ENCODE results near the gene CCL19. TPM values are rescaled to one million over a fixed set of nuclear protein-coding genes. Genes with fewer than 3 reads are reported as not detected.

The CCL19 gene
- total RNA-seq, 1 donor from 2014 or later: 1.1 TPM

DNA sequence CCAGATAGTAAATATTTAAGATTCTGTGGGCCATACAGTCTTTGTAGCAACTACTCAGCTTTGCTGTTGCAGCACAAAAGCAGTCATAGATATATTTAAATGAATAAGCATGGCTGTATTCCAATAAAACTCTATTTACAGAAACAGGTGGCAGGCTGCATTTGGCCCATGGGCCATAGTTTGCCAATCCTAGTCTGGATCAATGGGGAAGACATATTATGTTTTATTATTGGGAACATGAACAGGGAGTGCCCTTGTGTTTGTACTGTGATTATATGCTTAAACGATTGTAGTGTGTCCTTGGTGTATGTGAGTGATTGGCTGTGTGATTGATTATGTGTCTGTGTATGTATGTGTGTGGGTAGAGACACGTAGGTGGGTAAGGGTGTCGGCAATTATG is 16.6 kb downstream of the CCL19 start:
- intact Hi-C loops (cut with DNase I): no loop called here
- H3K9me3 ChIP-seq: no peaks in the 10 kb centered on the region
- no peaks in the 10 kb centered on the region for H3K4me1 ChIP-seq
- DNase-seq (no peak), ATAC-seq (no peak)
- H3K4me3 ChIP-seq: no peak overlapping the region
- TF ChIP-seq CTCF (IDR thresholded peaks at IDR 0.05): no peak
- H3K27me3 ChIP-seq: no peaks in the 10 kb centered on the region
- no peaks in the 10 kb centered on the region for H3K36me3 ChIP-seq
- H3K27ac ChIP-seq: no peak overlapping the region

- Histone ChIP-seq H3K4me1 (peaks cover 5% of the 10 kb centered on the region), H3K27me3 (no peaks in the 10 kb centered on the region), H3K36me3 (no peaks in the 10 kb centered on the region), H3K9me3 (no peaks in the 10 kb centered on the region), H3K27ac (no peak overlapping the region), H3K4me3 (no peak overlapping the region)
- intact Hi-C loops (cut with DNase I): no loop called here
- no peak for TF ChIP-seq CTCF (IDR thresholded peaks at IDR 0.05)
- DNase-seq (no peak), ATAC-seq (no peak)
These were observed 19.8 kb downstream of the CCL19 start for GRCh38 chr9:34671307-34671706.

DNA sequence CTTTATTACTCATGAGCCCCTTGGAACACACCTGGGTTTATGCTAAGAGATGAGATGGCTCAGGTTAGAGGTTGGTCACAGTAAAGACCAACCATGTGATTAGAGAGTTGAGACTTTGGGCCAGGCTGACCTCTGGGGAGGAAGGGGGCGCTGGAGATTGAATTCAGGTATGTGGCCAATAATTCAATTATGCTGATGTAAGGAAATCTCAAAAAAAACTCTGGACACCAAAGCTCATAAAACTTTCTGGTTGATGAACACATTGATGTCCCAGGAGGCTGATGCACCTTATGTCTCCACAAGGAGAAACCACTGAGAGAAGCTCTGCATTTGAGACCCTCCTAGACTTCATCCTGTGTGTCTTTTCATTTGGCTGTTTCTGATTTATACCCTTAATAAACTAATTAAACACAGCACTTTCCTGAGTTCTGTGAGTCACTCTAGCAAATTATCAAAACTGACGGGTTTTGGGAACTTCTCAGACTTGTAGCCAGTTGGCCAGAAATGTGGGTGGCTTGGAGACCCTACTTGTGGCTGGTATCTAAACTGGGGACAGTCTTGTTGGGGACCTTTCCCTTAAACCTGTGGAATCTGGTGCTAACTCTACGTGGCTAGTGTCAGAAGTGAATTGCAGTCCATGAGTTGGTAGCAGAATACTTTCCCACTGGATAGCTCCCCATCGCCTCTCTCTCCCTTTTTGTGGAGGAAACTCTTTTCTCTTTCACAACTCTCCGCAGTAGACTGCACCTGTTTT is 21.1 kb downstream of the CCL19 start:
- Histone ChIP-seq H3K36me3 (no peaks in the 10 kb centered on the region), H3K27me3 (no peaks in the 10 kb centered on the region), H3K4me1 (peaks cover 7% of the 10 kb centered on the region), H3K4me3 (no peak overlapping the region), H3K27ac (no peak overlapping the region), H3K9me3 (no peaks in the 10 kb centered on the region)
- ATAC-seq (no peak), DNase-seq (no peak)
- intact Hi-C loops (cut with DNase I): no loop called here
- no peak for TF ChIP-seq CTCF (IDR thresholded peaks at IDR 0.05)

GRCh38 chr9:34665381-34666250 is 25.5 kb downstream of the CCL19 start:
- intact Hi-C loops (cut with DNase I): no loop called here
- DNase-seq: peak; percentile 97
- Histone ChIP-seq H3K4me3 (peak overlapping the region; percentile 73), H3K9me3 (no peaks in the 10 kb centered on the region), H3K4me1 (peaks cover 15% of the 10 kb centered on the region), H3K27ac (peak overlapping the region; percentile 96), H3K36me3 (no peaks in the 10 kb centered on the region), H3K27me3 (no peaks in the 10 kb centered on the region)
- peak; percentile 93 for ATAC-seq
- no peak for TF ChIP-seq CTCF (IDR thresholded peaks at IDR 0.05)

- intact Hi-C loops (cut with DNase I): no loop called here
- H3K27ac ChIP-seq: peak overlapping the region; percentile 81
- H3K4me3 ChIP-seq: peak overlapping the region; percentile 73
- H3K4me1 ChIP-seq: peaks cover 15% of the 10 kb centered on the region
- DNase-seq: no peak
- no peak for TF ChIP-seq CTCF (IDR thresholded peaks at IDR 0.05)
- ATAC-seq: no peak
- H3K27me3 ChIP-seq: no peaks in the 10 kb centered on the region
- no peaks in the 10 kb centered on the region for H3K36me3 ChIP-seq
- no peaks in the 10 kb centered on the region for H3K9me3 ChIP-seq
These were observed 26.1 kb downstream of the CCL19 start for GRCh38 chr9:34665067-34665380.

Data from upper lobe of right lung (tissue), 1 donor.